Ovary (tissue), 9 donors: ENCODE measurements around the gene CAPZA2. TPM values are rescaled to one million over a fixed set of nuclear protein-coding genes. Genes with fewer than 3 reads are reported as not detected.

ENCODE experiments used
- DNase-seq, 5 donors: peaks; one replicate each; pipeline ENCODE4 v3.0.0-alpha.2; 2019 to 2020
- H3K27ac ChIP-seq, 2 donors: fragments of 200-600 bp; one replicate each; pipeline versions ENCODE4 v1.5.1 to v1.8.0; 2019 to 2022
- H3K27me3 ChIP-seq: fragments of 200-600 bp; one replicate; pipeline ENCODE4 v1.8.0; 2022
- H3K36me3 ChIP-seq: fragments of 200-600 bp; sonication (generic); one replicate; pipeline ENCODE4 v1.5.1; 2019
- H3K4me1 ChIP-seq: one replicate; pipeline ENCODE4 v1.8.1; 2013; ENCODE audit warnings: mild to moderate bottlenecking, moderate library complexity; ENCODE audit not compliant: insufficient read depth
- H3K4me3 ChIP-seq: fragments of 200-600 bp; sonication (generic); one replicate; pipeline ENCODE4 v1.5.1; 2017
- H3K9me3 ChIP-seq, 2 donors: fragments of 200-600 bp in 1 of 2; sonication (generic) in 1 of 2; one replicate each; pipeline versions ENCODE4 v1.5.1 to v1.8.1; 2013 to 2019; ENCODE audit warnings: mild to moderate bottlenecking in 1 of 2, moderate library complexity in 1 of 2
- EP300 ChIP-seq: sonication (generic); formaldehyde crosslinking; IDR thresholded peaks from one replicate; pipeline ENCODE4 v1.6.1; 2017; ENCODE audit warnings: antibody characterized with exemption
- POLR2A ChIP-seq: fragments of 450-650 bp; IDR thresholded peaks from one replicate; pipeline ENCODE4 v1.6.1; 2017; ENCODE audit warnings: antibody characterized with exemption, mild to moderate bottlenecking, moderate library complexity
- WGBS, 3 donors: extraction: QIAGEN DNeasy Blood & Tissue Kit in 1 of 3; methylation state at CpG; one replicate each; pipeline versions ENCODE4 v1.1.5 to v1.1.7; 2013 to 2017; 5-methylcytosine and 5-hydroxymethylcytosine counted together
- intact Hi-C, 4 donors: fragments of 100-400 bp; cut with DNase I; formaldehyde crosslinking; loops; one replicate each; pipeline versions ENCODE4 v1.11.0 to v1.15.1; 2022 to 2023
- polyA plus RNA-seq, 2 donors: library from polyadenylated mRNA; stranded (reverse); fragments of 200-250 nt in 1 of 2; fragments of 350-450 nt in 1 of 2; fragmentation: Illumina TruSeq in 1 of 2; extraction: RNeasy Lipid Tissue Mini Kit (QIAGEN cat#74804) in 1 of 2; gene quantifications; one replicate each; pipeline ENCODE4 v1.2.3, GENCODE V29; 2013 to 2014
- total RNA-seq, 7 donors: library from RNA; depleted of rRNA in 2 of 7; stranded (reverse); fragments of >200 nt in 2 of 7; fragmentation: NEBNext Ultra II Directional in 3 of 7; extraction: Animal tissue kit (Norgen Biotek cat#: 25700) in 3 of 7; gene quantifications; one replicate each; pipeline versions ENCODE4 v1.1.0 to v1.2.4, GENCODE V29; 2016 to 2023
- TF ChIP-seq, protein P1 (sequence below), 3 donors: fragments of 450-650 bp in 2 of 3; fragments of 200-600 bp in 1 of 3; IDR thresholded peaks; one replicate each; pipeline versions ENCODE4 v1.5.1 to v1.8.0; 2016 to 2022; ENCODE audit warnings: antibody characterized with exemption in 3 of 3, mild to moderate bottlenecking in 1 of 3
- donor health status: DM: no; HTN: no; CAD: no; lungs with moderate emphysema.
- donor health status: DM: no; HTN: no; CAD: no.
- donor health status: Bipolar disorder and iron deficiency.
- donor health status: DM: yes; HTN: yes; CAD: no.
- donor health status: DM: no; HTN: no; CAD: no.
- donor health status: DM: yes; HTN: yes; CAD: no.

CAPZA2 gene
- total and polyA plus RNA-seq, 9 donors = 55.1 to 184 (median 129) TPM

DNA sequence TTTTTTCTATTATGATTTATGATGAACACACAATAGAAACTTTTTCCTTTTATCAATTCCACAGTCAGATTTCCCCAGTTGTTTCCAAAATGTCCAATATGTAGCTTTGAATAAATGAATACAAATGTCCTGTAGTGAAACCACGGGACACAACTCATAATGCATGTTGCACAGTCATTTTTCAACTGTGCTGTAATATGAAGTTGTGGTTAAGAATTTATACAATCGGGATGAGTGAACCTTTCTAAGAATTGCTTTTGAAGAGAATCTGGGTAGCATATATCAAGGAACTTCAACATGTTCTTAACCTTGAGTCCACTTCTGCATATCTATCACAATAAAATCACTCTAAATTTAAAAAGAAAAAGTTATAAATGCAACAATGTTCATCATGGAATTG, 76.3 kb downstream of the CAPZA2 start:
- H3K27me3 ChIP-seq = no peaks in the 10 kb centered on the region
- no peak overlapping the region for H3K4me3 ChIP-seq
- no peaks in the 10 kb centered on the region for H3K36me3 ChIP-seq
- TF ChIP-seq EP300 (no peak), POLR2A (no peak)
- TF ChIP-seq, protein P1, sequence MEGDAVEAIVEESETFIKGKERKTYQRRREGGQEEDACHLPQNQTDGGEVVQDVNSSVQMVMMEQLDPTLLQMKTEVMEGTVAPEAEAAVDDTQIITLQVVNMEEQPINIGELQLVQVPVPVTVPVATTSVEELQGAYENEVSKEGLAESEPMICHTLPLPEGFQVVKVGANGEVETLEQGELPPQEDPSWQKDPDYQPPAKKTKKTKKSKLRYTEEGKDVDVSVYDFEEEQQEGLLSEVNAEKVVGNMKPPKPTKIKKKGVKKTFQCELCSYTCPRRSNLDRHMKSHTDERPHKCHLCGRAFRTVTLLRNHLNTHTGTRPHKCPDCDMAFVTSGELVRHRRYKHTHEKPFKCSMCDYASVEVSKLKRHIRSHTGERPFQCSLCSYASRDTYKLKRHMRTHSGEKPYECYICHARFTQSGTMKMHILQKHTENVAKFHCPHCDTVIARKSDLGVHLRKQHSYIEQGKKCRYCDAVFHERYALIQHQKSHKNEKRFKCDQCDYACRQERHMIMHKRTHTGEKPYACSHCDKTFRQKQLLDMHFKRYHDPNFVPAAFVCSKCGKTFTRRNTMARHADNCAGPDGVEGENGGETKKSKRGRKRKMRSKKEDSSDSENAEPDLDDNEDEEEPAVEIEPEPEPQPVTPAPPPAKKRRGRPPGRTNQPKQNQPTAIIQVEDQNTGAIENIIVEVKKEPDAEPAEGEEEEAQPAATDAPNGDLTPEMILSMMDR (IDR thresholded peaks at IDR 0.05) = no peak
- no peaks in the 10 kb centered on the region for H3K4me1 ChIP-seq
- no peak for DNase-seq
- intact Hi-C loops = loop anchor here in 2 of 4 donors (10.0 kb wide), 2 partner anchors 46 to 186 kb away; no protein-coding TSS in a partner anchor
- H3K27ac ChIP-seq = no peak overlapping the region
- H3K9me3 ChIP-seq = no peaks in the 10 kb centered on the region
- WGBS, 3 donors = 87 to 94% (median 89%) methylated on average over 2 of the region's 2 CpGs

DNA sequence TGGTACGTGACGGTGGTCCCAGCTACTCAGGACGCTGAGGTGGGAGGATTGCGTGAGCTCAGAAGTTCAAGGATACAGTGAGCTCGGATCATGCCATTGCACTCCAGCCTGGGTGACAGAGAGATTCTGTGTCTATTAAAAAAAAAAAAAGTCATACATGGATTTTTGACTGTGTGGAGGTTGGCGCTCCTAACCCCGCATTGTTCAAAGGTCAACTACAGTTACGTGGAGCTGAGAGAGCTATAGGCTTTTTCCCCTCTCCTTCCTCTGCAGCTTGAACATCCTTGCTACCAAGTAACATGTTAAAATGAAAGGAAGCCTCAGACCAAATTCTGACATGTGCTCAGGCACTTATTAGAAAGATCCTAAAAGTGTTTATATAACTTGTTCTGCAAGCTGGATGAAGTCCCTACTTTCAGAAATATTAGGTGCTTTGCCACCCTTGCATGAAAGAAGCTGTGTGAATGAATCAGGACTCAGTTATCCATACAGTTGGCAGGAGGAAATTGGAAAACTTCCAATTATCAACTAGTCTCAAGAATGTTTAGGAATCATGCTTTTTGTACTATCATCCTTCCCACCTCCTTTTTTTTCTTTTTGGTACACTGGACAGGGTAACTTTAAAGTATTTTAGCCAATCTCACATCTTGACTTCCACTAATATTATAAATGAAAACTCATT, 78.4 kb downstream of the CAPZA2 start:
- TF ChIP-seq POLR2A (no peak), EP300 (no peak)
- TF ChIP-seq, protein P1 (IDR thresholded peaks at IDR 0.05) = no peak
- H3K9me3 ChIP-seq = no peaks in the 10 kb centered on the region
- intact Hi-C loops = no loop called here
- H3K4me1 ChIP-seq = no peaks in the 10 kb centered on the region
- no peak for DNase-seq
- 78 to 82% (median 81%) methylated on average over 8 of the region's 8 CpGs for WGBS, 3 donors
- no peak overlapping the region for H3K4me3 ChIP-seq
- H3K27me3 ChIP-seq = no peaks in the 10 kb centered on the region
- H3K27ac ChIP-seq = no peak overlapping the region
- H3K36me3 ChIP-seq = no peaks in the 10 kb centered on the region

DNA sequence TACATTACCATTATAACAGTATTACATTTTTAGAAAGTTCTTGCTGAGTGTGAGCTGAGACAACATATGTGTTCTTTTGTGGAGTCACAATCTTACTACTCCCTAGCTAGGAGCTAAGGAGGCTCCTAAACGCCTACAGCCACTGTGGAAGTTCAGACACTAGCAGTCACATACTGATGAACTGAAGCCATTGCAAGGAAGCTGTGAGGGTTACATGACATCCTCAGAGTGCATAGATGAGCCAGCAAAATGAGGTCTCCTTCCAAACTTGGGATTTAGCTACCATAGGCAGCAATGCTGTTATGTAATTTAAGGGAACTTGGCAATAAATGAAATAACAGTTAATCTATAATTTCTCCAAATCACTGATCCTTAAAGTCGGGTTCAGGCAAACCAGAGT, 80.1 kb downstream of the CAPZA2 start:
- H3K4me1 ChIP-seq = no peaks in the 10 kb centered on the region
- TF ChIP-seq EP300 (no peak), POLR2A (no peak)
- TF ChIP-seq, protein P1 (IDR thresholded peaks at IDR 0.05) = no peak
- no peak for DNase-seq

DNA sequence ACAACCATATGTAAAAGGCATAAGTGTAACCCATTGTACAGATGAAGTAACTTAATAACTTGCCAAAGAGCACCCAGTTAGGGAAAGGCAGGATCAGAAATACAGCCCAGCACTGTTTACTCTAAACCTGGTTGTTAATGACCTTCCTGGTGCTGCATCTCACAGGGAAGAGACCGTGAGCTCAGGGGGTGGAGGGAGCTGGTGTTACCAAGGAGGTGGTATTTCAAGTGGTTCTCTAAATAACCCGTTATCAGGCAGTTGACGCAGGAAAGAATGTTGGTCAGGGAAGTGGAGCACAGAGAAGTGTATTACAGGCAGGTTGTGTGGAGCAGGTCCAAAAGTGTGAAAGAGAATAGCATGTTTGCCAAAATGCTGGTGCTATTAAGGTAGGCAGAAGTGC, 86.5 kb downstream of the CAPZA2 start:
- intact Hi-C loops = no loop called here
- Histone ChIP-seq H3K4me3 (no peak overlapping the region), H3K9me3 (no peaks in the 10 kb centered on the region), H3K4me1 (no peaks in the 10 kb centered on the region), H3K27ac (no peak overlapping the region), H3K36me3 (no peaks in the 10 kb centered on the region), H3K27me3 (no peaks in the 10 kb centered on the region)
- WGBS, 3 donors = 43 to 60% (median 54%) methylated on average over 3 of the region's 3 CpGs
- DNase-seq = no peak
- no peak for TF ChIP-seq EP300
- TF ChIP-seq, protein P1 (IDR thresholded peaks at IDR 0.05) = no peak
- TF ChIP-seq POLR2A = no peak

More for the DNA sequence above, 80.1 kb downstream of the CAPZA2 start:
- Histone ChIP-seq H3K27ac (no peak overlapping the region), H3K27me3 (no peaks in the 10 kb centered on the region), H3K36me3 (no peaks in the 10 kb centered on the region), H3K4me3 (no peak overlapping the region), H3K9me3 (no peaks in the 10 kb centered on the region)
- 52 to 67% (median 57%) methylated on average over 2 of the region's 2 CpGs for WGBS, 3 donors
- intact Hi-C loops = no loop called here
